HEK293 (cell line): ENCODE data around the gene TNKS2.

Source experiments
- REPIN1 ChIP-seq: fragments of 450-650 bp; formaldehyde crosslinking; IDR thresholded peaks from 2 replicates; pipeline ENCODE4 v1.5.1; 2017; ENCODE audit warnings: missing biosample characterization, missing genetic modification characterization, low read depth
- YY1 ChIP-seq: fragments of 450-650 bp; formaldehyde crosslinking; IDR thresholded peaks from 2 replicates; pipeline ENCODE4 v1.5.1; 2018; ENCODE audit warnings: missing biosample characterization, missing genetic modification characterization
- ZBTB48 ChIP-seq: fragments of 450-650 bp; formaldehyde crosslinking; IDR thresholded peaks from 2 replicates; pipeline ENCODE4 v1.5.1; 2016; ENCODE audit warnings: missing biosample characterization, missing genetic modification characterization
- TF ChIP-seq, protein P1 (sequence below): fragments of 450-650 bp; formaldehyde crosslinking; IDR thresholded peaks from 2 replicates; pipeline ENCODE4 v1.5.1; 2016; ENCODE audit warnings: missing biosample characterization, missing genetic modification characterization
- TF ChIP-seq, protein P2 (sequence below): fragments of 450-650 bp; formaldehyde crosslinking; IDR thresholded peaks from 2 replicates; pipeline ENCODE4 v1.5.1; 2016; ENCODE audit warnings: missing biosample characterization, missing genetic modification characterization, borderline replicate concordance

- TF ChIP-seq ZBTB48 (tag by site-specific recombination) (no peak), YY1 (tag by site-specific recombination) (no peak), REPIN1 (no peak)
- TF ChIP-seq, protein P1, sequence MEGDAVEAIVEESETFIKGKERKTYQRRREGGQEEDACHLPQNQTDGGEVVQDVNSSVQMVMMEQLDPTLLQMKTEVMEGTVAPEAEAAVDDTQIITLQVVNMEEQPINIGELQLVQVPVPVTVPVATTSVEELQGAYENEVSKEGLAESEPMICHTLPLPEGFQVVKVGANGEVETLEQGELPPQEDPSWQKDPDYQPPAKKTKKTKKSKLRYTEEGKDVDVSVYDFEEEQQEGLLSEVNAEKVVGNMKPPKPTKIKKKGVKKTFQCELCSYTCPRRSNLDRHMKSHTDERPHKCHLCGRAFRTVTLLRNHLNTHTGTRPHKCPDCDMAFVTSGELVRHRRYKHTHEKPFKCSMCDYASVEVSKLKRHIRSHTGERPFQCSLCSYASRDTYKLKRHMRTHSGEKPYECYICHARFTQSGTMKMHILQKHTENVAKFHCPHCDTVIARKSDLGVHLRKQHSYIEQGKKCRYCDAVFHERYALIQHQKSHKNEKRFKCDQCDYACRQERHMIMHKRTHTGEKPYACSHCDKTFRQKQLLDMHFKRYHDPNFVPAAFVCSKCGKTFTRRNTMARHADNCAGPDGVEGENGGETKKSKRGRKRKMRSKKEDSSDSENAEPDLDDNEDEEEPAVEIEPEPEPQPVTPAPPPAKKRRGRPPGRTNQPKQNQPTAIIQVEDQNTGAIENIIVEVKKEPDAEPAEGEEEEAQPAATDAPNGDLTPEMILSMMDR = no peak
- TF ChIP-seq, protein P2, sequence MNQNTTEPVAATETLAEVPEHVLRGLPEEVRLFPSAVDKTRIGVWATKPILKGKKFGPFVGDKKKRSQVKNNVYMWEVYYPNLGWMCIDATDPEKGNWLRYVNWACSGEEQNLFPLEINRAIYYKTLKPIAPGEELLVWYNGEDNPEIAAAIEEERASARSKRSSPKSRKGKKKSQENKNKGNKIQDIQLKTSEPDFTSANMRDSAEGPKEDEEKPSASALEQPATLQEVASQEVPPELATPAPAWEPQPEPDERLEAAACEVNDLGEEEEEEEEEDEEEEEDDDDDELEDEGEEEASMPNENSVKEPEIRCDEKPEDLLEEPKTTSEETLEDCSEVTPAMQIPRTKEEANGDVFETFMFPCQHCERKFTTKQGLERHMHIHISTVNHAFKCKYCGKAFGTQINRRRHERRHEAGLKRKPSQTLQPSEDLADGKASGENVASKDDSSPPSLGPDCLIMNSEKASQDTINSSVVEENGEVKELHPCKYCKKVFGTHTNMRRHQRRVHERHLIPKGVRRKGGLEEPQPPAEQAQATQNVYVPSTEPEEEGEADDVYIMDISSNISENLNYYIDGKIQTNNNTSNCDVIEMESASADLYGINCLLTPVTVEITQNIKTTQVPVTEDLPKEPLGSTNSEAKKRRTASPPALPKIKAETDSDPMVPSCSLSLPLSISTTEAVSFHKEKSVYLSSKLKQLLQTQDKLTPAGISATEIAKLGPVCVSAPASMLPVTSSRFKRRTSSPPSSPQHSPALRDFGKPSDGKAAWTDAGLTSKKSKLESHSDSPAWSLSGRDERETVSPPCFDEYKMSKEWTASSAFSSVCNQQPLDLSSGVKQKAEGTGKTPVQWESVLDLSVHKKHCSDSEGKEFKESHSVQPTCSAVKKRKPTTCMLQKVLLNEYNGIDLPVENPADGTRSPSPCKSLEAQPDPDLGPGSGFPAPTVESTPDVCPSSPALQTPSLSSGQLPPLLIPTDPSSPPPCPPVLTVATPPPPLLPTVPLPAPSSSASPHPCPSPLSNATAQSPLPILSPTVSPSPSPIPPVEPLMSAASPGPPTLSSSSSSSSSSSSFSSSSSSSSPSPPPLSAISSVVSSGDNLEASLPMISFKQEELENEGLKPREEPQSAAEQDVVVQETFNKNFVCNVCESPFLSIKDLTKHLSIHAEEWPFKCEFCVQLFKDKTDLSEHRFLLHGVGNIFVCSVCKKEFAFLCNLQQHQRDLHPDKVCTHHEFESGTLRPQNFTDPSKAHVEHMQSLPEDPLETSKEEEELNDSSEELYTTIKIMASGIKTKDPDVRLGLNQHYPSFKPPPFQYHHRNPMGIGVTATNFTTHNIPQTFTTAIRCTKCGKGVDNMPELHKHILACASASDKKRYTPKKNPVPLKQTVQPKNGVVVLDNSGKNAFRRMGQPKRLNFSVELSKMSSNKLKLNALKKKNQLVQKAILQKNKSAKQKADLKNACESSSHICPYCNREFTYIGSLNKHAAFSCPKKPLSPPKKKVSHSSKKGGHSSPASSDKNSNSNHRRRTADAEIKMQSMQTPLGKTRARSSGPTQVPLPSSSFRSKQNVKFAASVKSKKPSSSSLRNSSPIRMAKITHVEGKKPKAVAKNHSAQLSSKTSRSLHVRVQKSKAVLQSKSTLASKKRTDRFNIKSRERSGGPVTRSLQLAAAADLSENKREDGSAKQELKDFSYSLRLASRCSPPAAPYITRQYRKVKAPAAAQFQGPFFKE (tag by site-specific recombination) = no peak
Observed at GRCh38 chr10:91829268-91829667, 31.0 kb downstream of the TNKS2 start.
